Thyroid gland (tissue), 4 donors: ENCODE measurements around the gene CACNA2D3. TPM values are rescaled to one million over a fixed set of nuclear protein-coding genes. Genes with fewer than 3 reads are reported as not detected.
A peak's percentile ranks its signal among the peaks of the same experiment; 100 is the strongest.

Source experiments
- DNase-seq, 2 donors: peaks; one replicate each; pipeline ENCODE4 v3.0.0-alpha.2; 2019
- H3K27ac ChIP-seq, 3 donors: fragments of 200-600 bp; sonication (generic); 1 replicate in 2 of 3; 2 replicates in 1 of 3; pipeline ENCODE4 v1.5.1; 2016 to 2019; ENCODE audit warnings: mild to moderate bottlenecking in 1 of 3, moderate library complexity in 1 of 3
- H3K27me3 ChIP-seq: fragments of 200-600 bp; sonication (generic); one replicate; pipeline ENCODE4 v1.5.1; 2019
- H3K36me3 ChIP-seq, 2 donors: fragments of 200-600 bp; sonication (generic); one replicate each; pipeline ENCODE4 v1.5.1; 2016 to 2019
- H3K4me1 ChIP-seq, 2 donors: fragments of 200-600 bp; sonication (generic); one replicate each; pipeline ENCODE4 v1.5.1; 2017 to 2019
- H3K4me3 ChIP-seq, 3 donors: fragments of 200-600 bp; sonication (generic); replicated peaks in 1 of 3; 1 replicate in 2 of 3; 2 replicates in 1 of 3; pipeline ENCODE4 v1.5.1; 2016; ENCODE audit warnings: mild to moderate bottlenecking in 1 of 3
- H3K9me3 ChIP-seq: fragments of 200-600 bp; sonication (generic); one replicate; pipeline ENCODE4 v1.5.1; 2017
- POLR2A ChIP-seq, 2 donors: fragments of 450-650 bp; IDR thresholded peaks; one replicate each; pipeline ENCODE4 v1.6.1; 2017; ENCODE audit warnings: antibody characterized with exemption in 2 of 2, mild to moderate bottlenecking in 2 of 2, moderate library complexity in 1 of 2
- WGBS, 2 donors: methylation state at CpG; one replicate each; pipeline ENCODE4 v1.1.5; 2017; 5-methylcytosine and 5-hydroxymethylcytosine counted together
- intact Hi-C: fragments of 100-400 bp; cut with DNase I; formaldehyde crosslinking; loops from one replicate; pipeline ENCODE4 v1.15.1; 2023
- total RNA-seq, 4 donors: library from RNA; depleted of rRNA; stranded (reverse); fragments of >200 nt; gene quantifications; one replicate each; pipeline ENCODE4 v1.2.3, GENCODE V29; 2016
- TF ChIP-seq, protein P1 (sequence below), 6 experiments: fragments of 200-600 bp in 3 of 6; fragments of 450-650 bp in 3 of 6; sonication (generic) in 3 of 6; IDR thresholded peaks; one replicate each; pipeline ENCODE4 v1.5.1; 2016 to 2019; ENCODE audit warnings: antibody characterized with exemption in 6 of 6, mild to moderate bottlenecking in 2 of 6, inconsistent platforms in 1 of 6, moderate library complexity in 1 of 6

Gene CACNA2D3
- total RNA-seq, 4 donors from 2014 or later = 2.9 to 4.8 (median 4.5) TPM

DNA sequence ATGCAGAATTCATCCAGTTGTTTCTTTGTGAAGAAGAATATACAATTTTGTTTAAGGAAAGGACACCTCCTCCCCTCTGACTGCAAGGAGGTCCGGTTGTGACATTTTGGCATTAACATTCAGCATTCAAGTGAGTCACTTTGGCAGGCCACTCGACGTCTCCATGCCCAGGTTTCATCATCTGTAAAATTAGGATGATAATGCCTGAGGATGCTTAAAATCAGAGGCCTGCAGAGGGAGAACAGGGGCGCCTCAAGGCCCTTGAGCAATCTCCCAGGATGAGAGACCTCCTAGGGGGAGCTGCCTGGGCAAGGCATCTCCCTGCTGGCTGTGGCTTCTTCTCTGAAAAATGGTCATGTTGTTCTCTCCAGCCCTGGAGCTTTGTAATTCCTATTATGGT lies 236.0 kb downstream of the CACNA2D3 start:
- Histone ChIP-seq H3K36me3 (no peaks in the 10 kb centered on the region), H3K4me3 (no peak overlapping the region), H3K27me3 (no peaks in the 10 kb centered on the region), H3K4me1 (peaks cover 57 to 61% of the 10 kb centered on the region in 2 donors), H3K27ac (peak overlapping the region; percentile 31 to 81 (median 57)), H3K9me3 (no peaks in the 10 kb centered on the region)
- intact Hi-C loops = no loop called here
- WGBS, 2 donors = 31 to 47% methylated on average over 4 of the region's 4 CpGs
- TF ChIP-seq, protein P1, sequence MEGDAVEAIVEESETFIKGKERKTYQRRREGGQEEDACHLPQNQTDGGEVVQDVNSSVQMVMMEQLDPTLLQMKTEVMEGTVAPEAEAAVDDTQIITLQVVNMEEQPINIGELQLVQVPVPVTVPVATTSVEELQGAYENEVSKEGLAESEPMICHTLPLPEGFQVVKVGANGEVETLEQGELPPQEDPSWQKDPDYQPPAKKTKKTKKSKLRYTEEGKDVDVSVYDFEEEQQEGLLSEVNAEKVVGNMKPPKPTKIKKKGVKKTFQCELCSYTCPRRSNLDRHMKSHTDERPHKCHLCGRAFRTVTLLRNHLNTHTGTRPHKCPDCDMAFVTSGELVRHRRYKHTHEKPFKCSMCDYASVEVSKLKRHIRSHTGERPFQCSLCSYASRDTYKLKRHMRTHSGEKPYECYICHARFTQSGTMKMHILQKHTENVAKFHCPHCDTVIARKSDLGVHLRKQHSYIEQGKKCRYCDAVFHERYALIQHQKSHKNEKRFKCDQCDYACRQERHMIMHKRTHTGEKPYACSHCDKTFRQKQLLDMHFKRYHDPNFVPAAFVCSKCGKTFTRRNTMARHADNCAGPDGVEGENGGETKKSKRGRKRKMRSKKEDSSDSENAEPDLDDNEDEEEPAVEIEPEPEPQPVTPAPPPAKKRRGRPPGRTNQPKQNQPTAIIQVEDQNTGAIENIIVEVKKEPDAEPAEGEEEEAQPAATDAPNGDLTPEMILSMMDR (IDR thresholded peaks at IDR 0.05) = no peak
- TF ChIP-seq POLR2A (IDR thresholded peaks at IDR 0.05) = no peak
- peak; percentile 20 to 26 for DNase-seq

DNA sequence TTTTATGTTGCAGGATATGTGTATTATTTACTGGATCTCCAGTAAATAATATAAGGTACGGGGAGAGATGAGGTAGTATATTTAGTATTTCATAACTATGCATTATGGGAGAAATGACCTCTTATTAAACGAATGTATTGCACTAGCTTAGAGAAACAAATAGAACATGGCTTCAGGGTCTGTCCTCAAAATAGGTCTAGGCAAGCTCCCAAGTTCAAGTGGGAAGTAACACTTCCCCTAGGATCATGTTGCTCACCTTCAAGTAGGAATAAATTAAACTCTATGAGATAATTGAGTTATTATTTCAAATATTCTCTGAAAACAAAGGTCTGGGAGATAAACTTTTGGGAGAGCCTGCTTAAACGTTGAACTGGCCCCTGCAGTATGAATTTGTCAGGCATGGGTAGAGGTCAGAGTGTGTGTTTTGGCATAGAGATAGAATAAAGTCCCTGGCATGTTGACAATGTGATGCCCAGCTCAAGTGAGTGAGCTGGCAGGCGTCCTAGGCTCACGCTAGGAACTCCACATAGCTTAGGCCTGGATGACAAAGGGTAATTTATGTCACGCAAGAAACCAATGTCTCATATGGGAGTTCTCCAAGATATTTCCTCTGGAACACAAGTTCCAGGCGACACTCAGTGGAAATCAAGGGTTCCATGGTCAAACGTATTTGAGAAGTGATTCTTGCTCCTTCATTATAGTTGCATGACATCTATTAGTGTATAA lies 236.8 kb downstream of the CACNA2D3 start:
- H3K9me3 ChIP-seq = no peaks in the 10 kb centered on the region

DNA sequence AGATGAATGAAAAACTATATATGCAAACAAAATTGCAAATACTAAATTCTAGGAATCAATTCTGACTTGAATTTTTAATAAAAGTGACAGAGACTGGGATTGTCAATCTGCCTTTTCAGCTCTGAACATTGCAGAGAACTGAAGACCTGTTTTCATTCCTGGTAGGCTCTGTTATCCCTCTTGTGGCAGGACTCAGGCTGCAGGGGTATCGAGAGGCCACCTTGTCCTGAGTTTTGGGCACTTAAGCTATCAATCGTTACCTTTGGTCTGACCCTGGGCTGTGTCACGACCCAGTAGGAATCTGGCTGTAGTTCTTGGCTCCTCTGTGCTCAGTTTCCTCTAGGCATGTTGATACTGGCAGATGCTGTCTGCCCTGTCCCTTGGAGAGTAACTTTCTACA lies 238.0 kb downstream of the CACNA2D3 start:
- no peak for DNase-seq
- Histone ChIP-seq H3K4me3 (no peak overlapping the region), H3K27me3 (no peaks in the 10 kb centered on the region), H3K36me3 (no peaks in the 10 kb centered on the region), H3K27ac (peak overlapping the region in 1 of 3 donors; percentile 81), H3K4me1 (peaks cover 41 to 42% of the 10 kb centered on the region in 2 donors), H3K9me3 (no peaks in the 10 kb centered on the region)
- 36 to 61% methylated on average over 3 of the region's 3 CpGs for WGBS, 2 donors
- intact Hi-C loops = no loop called here
- TF ChIP-seq POLR2A (IDR thresholded peaks at IDR 0.05) = no peak
- TF ChIP-seq, protein P1 (IDR thresholded peaks at IDR 0.05) = peak in 1 of 6 experiments; percentile 21

More for the DNA sequence above, 236.8 kb downstream of the CACNA2D3 start:
- peak; percentile 92 to 93 for DNase-seq
- intact Hi-C loops = no loop called here
- Histone ChIP-seq H3K4me3 (no peak overlapping the region), H3K27ac (peak overlapping the region; percentile 65 to 81 (median 74)), H3K36me3 (no peaks in the 10 kb centered on the region), H3K27me3 (no peaks in the 10 kb centered on the region), H3K4me1 (peaks cover 51 to 53% of the 10 kb centered on the region in 2 donors)
- WGBS, 2 donors = 37 to 48% methylated on average over 8 of the region's 8 CpGs
- TF ChIP-seq, protein P1 (IDR thresholded peaks at IDR 0.05) = peak in 1 of 6 experiments; percentile 12
- TF ChIP-seq POLR2A (IDR thresholded peaks at IDR 0.05) = no peak

DNA sequence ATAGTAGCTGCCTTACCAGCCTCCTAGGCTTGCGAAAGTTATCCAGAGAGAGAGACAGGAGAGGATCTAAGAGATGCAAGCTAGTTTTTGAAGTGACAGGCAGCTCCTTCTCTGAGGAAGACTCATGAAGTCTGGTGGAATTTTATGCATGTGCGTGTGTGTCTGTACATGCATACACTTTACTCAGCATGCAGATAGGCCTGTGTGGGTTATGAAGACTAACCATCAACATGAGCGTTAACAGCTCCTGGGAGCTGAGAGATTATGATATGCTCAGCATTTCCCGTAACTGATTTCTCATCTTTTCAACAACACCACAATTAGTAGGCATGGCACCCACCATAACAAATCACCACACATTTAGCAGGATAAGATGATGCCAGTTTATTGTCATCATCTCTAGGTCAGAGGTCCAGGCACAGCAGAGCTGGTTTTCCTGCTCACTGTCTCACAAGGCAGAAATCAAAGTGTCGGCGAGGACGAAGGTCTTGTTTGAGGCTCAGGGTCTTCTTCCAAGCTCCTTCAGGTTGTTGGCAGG lies 239.5 kb downstream of the CACNA2D3 start:
- no peak overlapping the region for H3K4me3 ChIP-seq
- intact Hi-C loops = no loop called here
- H3K27me3 ChIP-seq = no peaks in the 10 kb centered on the region
- no peaks in the 10 kb centered on the region for H3K9me3 ChIP-seq
- TF ChIP-seq, protein P1 (IDR thresholded peaks at IDR 0.05) = no peak
- no peak for TF ChIP-seq POLR2A (IDR thresholded peaks at IDR 0.05)
- no peaks in the 10 kb centered on the region for H3K36me3 ChIP-seq
- no peak for DNase-seq
- 97 to 98% methylated on average over 7 of the region's 7 CpGs for WGBS, 2 donors
- peaks cover 27 to 29% of the 10 kb centered on the region in 2 donors for H3K4me1 ChIP-seq
- H3K27ac ChIP-seq = no peak overlapping the region
